Right atrium auricular region (tissue), 2 donors: Measurements from ENCODE around the gene THSD7B. TPM values are rescaled to one million over a fixed set of nuclear protein-coding genes. Genes with fewer than 3 reads are reported as not detected.

Source experiments
- DNase-seq: peaks from one replicate; pipeline ENCODE4 v3.0.0-alpha.2; 2019; ENCODE audit warnings: low spot score
- H3K27ac ChIP-seq, 2 donors: fragments of 200-600 bp; sonication (generic); 1 replicate in 1 of 2; 2 replicates in 1 of 2; pipeline ENCODE4 v1.5.1; 2016 to 2019
- H3K27me3 ChIP-seq, 2 donors: fragments of 200-600 bp; sonication (generic); one replicate each; pipeline versions ENCODE4 v1.5.1 to v1.6.0; 2017 to 2019
- H3K36me3 ChIP-seq: fragments of 200-600 bp; sonication (generic); one replicate; pipeline ENCODE4 v1.5.1; 2016
- H3K4me1 ChIP-seq, 2 donors: fragments of 200-600 bp; sonication (generic); one replicate each; pipeline versions ENCODE4 v1.5.1 to v1.6.0; 2017 to 2019
- H3K4me3 ChIP-seq, 2 donors: fragments of 200-600 bp; sonication (generic); 1 replicate in 1 of 2; 2 replicates in 1 of 2; pipeline ENCODE4 v1.5.1; 2017 to 2019; ENCODE audit warnings: mild to moderate bottlenecking in 1 of 2, moderate library complexity in 1 of 2
- H3K9me3 ChIP-seq, 2 donors: fragments of 200-600 bp; sonication (generic); one replicate each; pipeline ENCODE4 v1.5.1; 2019
- total RNA-seq, 2 donors: library from RNA; depleted of rRNA; stranded (reverse); fragments of >200 nt; gene quantifications; one replicate each; pipeline ENCODE4 v1.1.0, GENCODE V29; 2016
- TF ChIP-seq, protein P1 (sequence below), 2 donors: fragments of 200-600 bp; sonication (generic); IDR thresholded peaks; one replicate each; pipeline ENCODE4 v1.5.1; 2019; ENCODE audit warnings: antibody characterized with exemption in 2 of 2

THSD7B gene
- total RNA-seq, 2 donors from 2014 or later, result 0.07 to 0.08 TPM

DNA sequence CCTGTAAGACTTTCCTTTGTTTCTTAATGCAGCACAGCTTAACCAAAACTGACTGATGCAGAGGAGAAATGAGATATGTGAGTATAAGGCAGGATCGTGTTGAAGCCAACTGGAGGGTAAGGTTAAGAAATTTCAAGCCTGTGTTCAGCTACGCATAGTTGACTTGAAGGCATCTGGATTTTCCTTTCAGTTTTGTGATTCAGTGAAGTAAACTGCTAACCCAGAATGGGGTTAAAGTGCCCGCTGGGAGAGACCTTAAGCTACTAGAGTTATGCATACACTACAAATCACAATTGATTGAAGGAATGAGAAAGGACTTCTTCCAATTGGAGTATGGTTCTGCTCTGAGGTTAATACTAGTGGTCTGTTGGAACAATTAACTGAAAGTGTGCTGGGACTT is 22.6 kb downstream of the THSD7B start:
- no peak for DNase-seq
- Histone ChIP-seq H3K36me3 (no peaks in the 10 kb centered on the region), H3K27ac (no peak overlapping the region), H3K9me3 (no peaks in the 10 kb centered on the region), H3K4me1 (no peaks in the 10 kb centered on the region), H3K27me3 (no peaks in the 10 kb centered on the region), H3K4me3 (no peak overlapping the region)
- TF ChIP-seq, protein P1, sequence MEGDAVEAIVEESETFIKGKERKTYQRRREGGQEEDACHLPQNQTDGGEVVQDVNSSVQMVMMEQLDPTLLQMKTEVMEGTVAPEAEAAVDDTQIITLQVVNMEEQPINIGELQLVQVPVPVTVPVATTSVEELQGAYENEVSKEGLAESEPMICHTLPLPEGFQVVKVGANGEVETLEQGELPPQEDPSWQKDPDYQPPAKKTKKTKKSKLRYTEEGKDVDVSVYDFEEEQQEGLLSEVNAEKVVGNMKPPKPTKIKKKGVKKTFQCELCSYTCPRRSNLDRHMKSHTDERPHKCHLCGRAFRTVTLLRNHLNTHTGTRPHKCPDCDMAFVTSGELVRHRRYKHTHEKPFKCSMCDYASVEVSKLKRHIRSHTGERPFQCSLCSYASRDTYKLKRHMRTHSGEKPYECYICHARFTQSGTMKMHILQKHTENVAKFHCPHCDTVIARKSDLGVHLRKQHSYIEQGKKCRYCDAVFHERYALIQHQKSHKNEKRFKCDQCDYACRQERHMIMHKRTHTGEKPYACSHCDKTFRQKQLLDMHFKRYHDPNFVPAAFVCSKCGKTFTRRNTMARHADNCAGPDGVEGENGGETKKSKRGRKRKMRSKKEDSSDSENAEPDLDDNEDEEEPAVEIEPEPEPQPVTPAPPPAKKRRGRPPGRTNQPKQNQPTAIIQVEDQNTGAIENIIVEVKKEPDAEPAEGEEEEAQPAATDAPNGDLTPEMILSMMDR (IDR thresholded peaks at IDR 0.05), result no peak

DNA sequence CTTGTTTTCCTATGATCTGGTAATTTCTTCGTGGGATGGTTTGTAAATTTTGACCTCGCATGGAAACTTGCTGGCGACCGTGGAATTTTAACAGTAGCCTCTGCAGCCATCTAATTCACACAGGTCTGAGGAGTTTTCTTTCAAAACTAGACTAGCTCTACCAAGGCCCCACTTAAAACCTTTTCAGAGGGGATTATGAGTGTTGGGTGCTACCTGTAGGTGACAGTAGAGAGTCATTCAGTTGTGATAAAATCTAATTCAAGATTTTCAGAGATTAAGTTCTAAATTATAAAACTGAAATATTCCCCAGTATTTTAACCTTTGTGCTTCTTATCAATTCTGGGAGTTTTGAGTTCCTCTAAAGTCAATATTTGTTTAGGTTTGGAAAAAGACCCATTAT is 31.0 kb downstream of the THSD7B start:
- Histone ChIP-seq H3K27me3 (no peaks in the 10 kb centered on the region), H3K27ac (no peak overlapping the region), H3K36me3 (no peaks in the 10 kb centered on the region), H3K4me3 (no peak overlapping the region), H3K4me1 (no peaks in the 10 kb centered on the region), H3K9me3 (no peaks in the 10 kb centered on the region)
- TF ChIP-seq, protein P1 (IDR thresholded peaks at IDR 0.05), result peak in 1 of 2 donors; percentile 19
- no peak for DNase-seq

DNA sequence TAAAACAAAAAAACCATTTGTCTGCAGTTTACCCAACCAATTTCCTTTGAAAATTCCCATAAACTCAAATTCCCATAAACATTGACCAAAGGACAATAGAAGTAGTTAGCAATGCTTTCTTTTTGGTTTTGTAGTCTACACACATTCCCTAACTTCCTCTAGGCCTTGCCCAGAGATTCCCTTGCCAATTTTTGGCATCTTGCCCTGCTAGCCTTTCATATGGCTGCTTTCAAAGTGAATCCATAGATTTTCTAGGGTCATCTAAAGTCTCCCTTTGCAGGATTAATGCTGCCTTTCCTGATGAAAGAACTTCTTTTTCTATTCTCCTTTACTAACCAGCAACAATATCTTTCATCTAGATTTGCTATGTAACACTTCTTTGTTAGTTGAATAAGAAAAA is 33.4 kb downstream of the THSD7B start:
- Histone ChIP-seq H3K36me3 (no peaks in the 10 kb centered on the region), H3K9me3 (no peaks in the 10 kb centered on the region)
- no peak for DNase-seq

DNA sequence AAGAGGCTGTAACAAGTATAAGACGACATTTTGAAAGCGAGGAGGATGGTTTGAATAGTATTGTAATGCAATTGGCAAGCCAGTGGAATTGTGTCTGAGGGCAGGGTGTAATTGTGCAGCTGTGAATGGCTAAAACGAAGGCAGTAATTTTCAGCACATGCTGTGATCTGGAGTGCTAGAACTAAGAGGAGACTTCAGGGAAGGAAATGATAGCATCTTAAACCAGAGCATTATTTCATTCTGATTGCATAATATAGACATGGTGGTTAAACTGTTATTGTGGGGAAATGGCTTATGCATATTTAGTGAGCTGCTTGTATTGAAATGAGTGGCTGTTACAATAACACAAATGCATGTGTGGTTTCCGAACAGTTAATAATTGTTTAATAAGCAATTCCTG is 36.3 kb downstream of the THSD7B start:
- H3K9me3 ChIP-seq, result peaks cover 0 to 4% of the 10 kb centered on the region in 2 donors
- no peak for DNase-seq
- no peaks in the 10 kb centered on the region for H3K36me3 ChIP-seq
- H3K4me3 ChIP-seq, result no peak overlapping the region
- no peaks in the 10 kb centered on the region for H3K27me3 ChIP-seq
- TF ChIP-seq, protein P1 (IDR thresholded peaks at IDR 0.05), result no peak
- H3K4me1 ChIP-seq, result no peaks in the 10 kb centered on the region
- no peak overlapping the region for H3K27ac ChIP-seq

More for the DNA sequence above, 33.4 kb downstream of the THSD7B start:
- no peaks in the 10 kb centered on the region for H3K4me1 ChIP-seq
- no peaks in the 10 kb centered on the region for H3K27me3 ChIP-seq
- TF ChIP-seq, protein P1 (IDR thresholded peaks at IDR 0.05), result no peak
- no peak overlapping the region for H3K27ac ChIP-seq
- H3K4me3 ChIP-seq, result no peak overlapping the region

DNA sequence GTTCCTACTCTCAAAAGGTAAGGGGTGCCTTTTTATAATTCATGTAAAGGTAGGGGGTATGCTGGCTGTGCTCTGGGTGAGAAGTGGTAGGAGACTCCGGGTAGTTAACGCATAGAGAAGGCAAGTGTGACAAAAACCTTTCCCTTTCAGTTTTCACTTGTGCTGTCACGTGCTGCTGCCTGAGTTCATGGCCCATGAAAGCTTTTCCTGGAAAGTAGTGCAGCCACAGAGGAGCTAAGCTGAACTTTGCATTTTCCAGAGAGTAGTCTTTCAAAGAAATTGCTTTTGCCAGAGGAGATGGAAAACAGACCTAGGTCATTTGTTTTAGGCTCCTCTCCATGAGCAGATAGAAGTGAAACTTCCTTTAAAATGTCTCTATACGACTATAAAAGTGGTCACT is 44.7 kb downstream of the THSD7B start:
- TF ChIP-seq, protein P1 (IDR thresholded peaks at IDR 0.05), result no peak
- no peak overlapping the region for H3K27ac ChIP-seq
- H3K27me3 ChIP-seq, result no peaks in the 10 kb centered on the region
- H3K9me3 ChIP-seq, result peaks cover 0 to 4% of the 10 kb centered on the region in 2 donors
- no peak for DNase-seq
- no peaks in the 10 kb centered on the region for H3K36me3 ChIP-seq
- H3K4me3 ChIP-seq, result no peak overlapping the region
- H3K4me1 ChIP-seq, result no peaks in the 10 kb centered on the region

DNA sequence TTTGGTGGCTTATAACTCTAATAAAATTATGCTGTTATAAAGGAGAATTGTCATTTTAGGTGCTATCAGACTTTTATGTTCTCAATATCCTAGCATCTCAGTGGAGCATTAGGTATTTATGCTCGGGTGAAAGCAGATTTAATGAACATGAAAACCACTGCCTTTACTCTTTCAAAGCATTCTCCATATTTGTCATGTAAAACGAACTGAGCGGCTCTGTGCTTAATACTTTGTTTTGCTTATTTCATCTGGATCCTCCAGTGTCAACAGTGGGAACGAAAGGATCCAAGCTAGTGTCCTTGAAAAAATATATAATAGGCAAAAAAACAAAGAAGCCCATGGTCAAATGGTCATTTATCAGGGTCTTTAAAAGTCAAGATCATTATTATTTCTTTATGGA is 53.5 kb downstream of the THSD7B start:
- Histone ChIP-seq H3K4me1 (no peaks in the 10 kb centered on the region), H3K36me3 (no peaks in the 10 kb centered on the region), H3K27ac (no peak overlapping the region), H3K4me3 (no peak overlapping the region), H3K27me3 (no peaks in the 10 kb centered on the region), H3K9me3 (no peaks in the 10 kb centered on the region)
- TF ChIP-seq, protein P1 (IDR thresholded peaks at IDR 0.05), result no peak
- DNase-seq, result no peak
